HEK293 (cell line): ENCODE measurements around the gene TRIM7.

Experiments
- CTCF ChIA-PET: fragments of 350-600 bp; formaldehyde crosslinking; extraction: SDS; loops from one replicate; lab custom pipeline; 2021; ENCODE audit warnings: antibody characterized with exemption; lab: Yijun Ruan, JAX
- POLR2A ChIA-PET: fragments of 300-600 bp; formaldehyde crosslinking; extraction: SDS; loops from one replicate; lab custom pipeline; 2020; ENCODE audit warnings: antibody characterized with exemption, inconsistent platforms; lab: Yijun Ruan, JAX
- H3K27ac ChIP-seq: fragments of 200-500 bp; sonication (Bioruptor generic); 2 replicates; pipeline ENCODE4 v1.5.1; 2014; ENCODE audit warnings: low read depth, low read length, control low read depth, inconsistent platforms; ENCODE audit errors: extremely low read depth
- H3K36me3 ChIP-seq, 2 experiments: fragments of 200-500 bp in 1 of 2; sonication (Bioruptor generic) in 1 of 2; 1 replicate in 1 of 2; 2 replicates in 1 of 2; pipeline ENCODE4 v1.5.1; 2014 to 2017; ENCODE audit warnings: inconsistent platforms in 2 of 2, low read length in 2 of 2; ENCODE audit not compliant: control insufficient read depth in 2 of 2, insufficient read depth in 1 of 2
- H3K4me1 ChIP-seq: fragments of 200-500 bp; sonication (Bioruptor generic); 2 replicates; pipeline ENCODE4 v1.5.1; 2014; ENCODE audit warnings: mild to moderate bottlenecking, low read length, inconsistent platforms; ENCODE audit not compliant: control insufficient read depth, insufficient read depth
- H3K4me3 ChIP-seq: 2 replicates; pipeline ENCODE4 v1.5.1; 2011; ENCODE audit warnings: low read depth, mild to moderate bottlenecking, control low read depth, low read length, moderate library complexity
- H3K9me3 ChIP-seq: fragments of 200-500 bp; sonication (Bioruptor generic); 2 replicates; pipeline ENCODE4 v1.5.1; 2014; ENCODE audit warnings: low read depth, low read length, inconsistent platforms; ENCODE audit not compliant: control insufficient read depth, insufficient read depth
- BCL11B ChIP-seq: fragments of 450-650 bp; formaldehyde crosslinking; IDR thresholded peaks from 2 replicates; pipeline ENCODE4 v1.5.1; 2016; ENCODE audit warnings: low read depth, missing biosample characterization, missing genetic modification characterization
- CTCF ChIP-seq: fragments of 450-650 bp; formaldehyde crosslinking; IDR thresholded peaks from 2 replicates; pipeline ENCODE4 v1.5.1; 2016; ENCODE audit warnings: missing biosample characterization, missing genetic modification characterization
- FEZF1 ChIP-seq: fragments of 450-650 bp; formaldehyde crosslinking; IDR thresholded peaks from 2 replicates; pipeline ENCODE4 v1.5.1; 2016; ENCODE audit warnings: missing biosample characterization, missing genetic modification characterization
- INSM2 ChIP-seq: fragments of 450-650 bp; formaldehyde crosslinking; IDR thresholded peaks from 2 replicates; pipeline ENCODE4 v1.5.1; 2016; ENCODE audit warnings: missing biosample characterization, missing genetic modification characterization
- KLF17 ChIP-seq: fragments of 450-650 bp; formaldehyde crosslinking; IDR thresholded peaks from 2 replicates; pipeline ENCODE4 v1.5.1; 2016; ENCODE audit warnings: missing biosample characterization, missing genetic modification characterization
- MZF1 ChIP-seq: fragments of 450-650 bp; formaldehyde crosslinking; IDR thresholded peaks from 2 replicates; pipeline ENCODE4 v1.5.1; 2017; ENCODE audit warnings: missing biosample characterization, missing genetic modification characterization, borderline replicate concordance
- SETDB1 ChIP-seq: IDR thresholded peaks from one replicate; pipeline ENCODE4 v1.6.1; 2017; ENCODE audit warnings: mild to moderate bottlenecking, low read length, moderate library complexity, mixed read lengths; ENCODE audit not compliant: insufficient read length
- ZBTB1 ChIP-seq: fragments of 450-650 bp; formaldehyde crosslinking; IDR thresholded peaks from 2 replicates; pipeline ENCODE4 v1.5.1; 2016; ENCODE audit warnings: missing biosample characterization, missing genetic modification characterization
- ZBTB11 ChIP-seq: fragments of 450-650 bp; formaldehyde crosslinking; conservative IDR thresholded peaks from 2 replicates; pipeline ENCODE4 v1.5.1; 2016; ENCODE audit warnings: low read depth, missing biosample characterization, missing genetic modification characterization
- ZBTB49 ChIP-seq: fragments of 450-650 bp; formaldehyde crosslinking; IDR thresholded peaks from 2 replicates; pipeline ENCODE4 v1.5.1; 2016; ENCODE audit warnings: missing biosample characterization, missing genetic modification characterization, low read depth
- ZEB2 ChIP-seq: fragments of 450-650 bp; formaldehyde crosslinking; IDR thresholded peaks from 2 replicates; pipeline ENCODE4 v1.5.1; 2016; ENCODE audit warnings: missing biosample characterization, missing genetic modification characterization
- ZNF146 ChIP-seq: fragments of 450-650 bp; formaldehyde crosslinking; IDR thresholded peaks from 2 replicates; pipeline ENCODE4 v1.5.1; 2016; ENCODE audit warnings: missing biosample characterization, missing genetic modification characterization
- ZNF16 ChIP-seq: fragments of 450-650 bp; formaldehyde crosslinking; IDR thresholded peaks from 2 replicates; pipeline ENCODE4 v1.5.1; 2016; ENCODE audit warnings: low read depth, missing biosample characterization, missing genetic modification characterization
- ZNF2 ChIP-seq: fragments of 450-650 bp; formaldehyde crosslinking; IDR thresholded peaks from 2 replicates; pipeline ENCODE4 v1.5.1; 2016; ENCODE audit warnings: missing biosample characterization, missing genetic modification characterization
- ZNF341 ChIP-seq: fragments of 450-650 bp; formaldehyde crosslinking; IDR thresholded peaks from 2 replicates; pipeline ENCODE4; 2016; ENCODE audit warnings: low read depth, missing biosample characterization, missing genetic modification characterization
- ZNF354C ChIP-seq: fragments of 450-650 bp; formaldehyde crosslinking; IDR thresholded peaks from 2 replicates; pipeline ENCODE4 v1.5.1; 2016; ENCODE audit warnings: missing biosample characterization, missing genetic modification characterization, low read depth, borderline replicate concordance
- ZNF37A ChIP-seq: fragments of 450-650 bp; IDR thresholded peaks from 2 replicates; pipeline ENCODE4 v1.5.1; 2018; ENCODE audit warnings: missing biosample characterization, missing genetic modification characterization
- ZNF416 ChIP-seq: fragments of 450-650 bp; formaldehyde crosslinking; IDR thresholded peaks from 2 replicates; pipeline ENCODE4 v1.5.1; 2016; ENCODE audit warnings: missing biosample characterization, missing genetic modification characterization
- ZNF530 ChIP-seq: fragments of 450-650 bp; formaldehyde crosslinking; IDR thresholded peaks from 2 replicates; pipeline ENCODE4 v1.5.1; 2016; ENCODE audit warnings: low read depth, missing biosample characterization, missing genetic modification characterization
- ZNF561 ChIP-seq: fragments of 450-650 bp; IDR thresholded peaks from 2 replicates; pipeline ENCODE4 v1.5.1; 2018; ENCODE audit warnings: missing biosample characterization, missing genetic modification characterization, borderline replicate concordance
- ZNF600 ChIP-seq: fragments of 450-650 bp; formaldehyde crosslinking; IDR thresholded peaks from 2 replicates; pipeline ENCODE4 v1.5.1; 2016; ENCODE audit warnings: missing biosample characterization, missing genetic modification characterization
- ZNF610 ChIP-seq: fragments of 450-650 bp; formaldehyde crosslinking; IDR thresholded peaks from 2 replicates; pipeline ENCODE4 v1.5.1; 2016; ENCODE audit warnings: missing biosample characterization, missing genetic modification characterization, borderline replicate concordance
- ZNF629 ChIP-seq: fragments of 450-650 bp; formaldehyde crosslinking; IDR thresholded peaks from 2 replicates; pipeline ENCODE4 v1.5.1; 2017; ENCODE audit warnings: missing biosample characterization, missing genetic modification characterization
- ZNF768 ChIP-seq: fragments of 450-650 bp; formaldehyde crosslinking; IDR thresholded peaks from 2 replicates; pipeline ENCODE4 v1.5.1; 2018; ENCODE audit warnings: missing biosample characterization, mild to moderate bottlenecking, missing genetic modification characterization

The TRIM7 gene

GRCh38 chr5:181245427-181246275, 40.7 kb upstream of the TRIM7 start (continued):
- TF ChIP-seq ZNF341 (tag by site-specific recombination) (peak; percentile 67), ZNF768 (no peak), ZNF600 (tag by site-specific recombination) (peak; percentile 33)

GRCh38 chr5:181243564-181244343, 38.8 kb upstream of the TRIM7 start, which contains the start of gene RACK1:
TSS of gene RACK1 (minus strand) at chr5:181243906. CDS start at chr5:181243800, 106 bp downstream.
- POLR2A ChIA-PET: interaction anchor here (0.6 to 4.1 kb wide), 11 partner anchors 9 to 59 kb away, joined by 3 to 39 read pairs (median 4); partner anchors contain the start of genes TRIM41 and TRIM52
- Histone ChIP-seq H3K4me3 (peak within 1 kb of the TSS; percentile 98), H3K4me1 (no peaks in the 10 kb centered on the region), H3K9me3 (no peaks in the 10 kb centered on the region), H3K27ac (peak within 1 kb of the TSS; percentile 99), H3K36me3 (peaks cover 24 to 56% of the 10 kb centered on the region in 2 experiments; a peak in 2 of 3 replicates)
- CTCF ChIA-PET: interaction anchor here (1.0 kb wide), 1 partner anchor 52 kb away, joined by 4 read pairs; no protein-coding TSS in a partner anchor
- TF ChIP-seq MZF1 (no peak), CTCF (tag by site-specific recombination) (peak; percentile 35), ZNF561 (tag by site-specific recombination) (no peak; the same call in 1 of the 2 replicates), ZNF354C (tag by site-specific recombination) (no peak), ZNF629 (tag by site-specific recombination) (peak; percentile 46), KLF17 (tag by site-specific recombination) (peak; percentile 85), ZNF16 (tag by site-specific recombination) (no peak), BCL11B (no peak), ZEB2 (no peak), ZNF37A (tag by site-specific recombination) (no peak), ZNF530 (tag by site-specific recombination) (no peak), FEZF1 (tag by site-specific recombination) (no peak), ZBTB1 (tag by site-specific recombination) (no peak), ZNF610 (tag by site-specific recombination) (peak; percentile 57), ZNF146 (peak; percentile 37; the same call in 1 of the 2 replicates), ZBTB49 (tag by site-specific recombination) (no peak), ZNF416 (no peak), SETDB1 (no peak), INSM2 (no peak), ZBTB11 (tag by site-specific recombination) (peak; percentile 96), ZNF2 (tag by site-specific recombination) (peak; percentile 89)
